GM18520 (cell line): ENCODE measurements around the gene C22orf15.
"Not testable (repeated sequence)": the region's sequence is repeated elsewhere in the genome, so short reads cannot be mapped to it uniquely, and the experiment has no call there.

ENCODE experiments used
- ATAC-seq: cut with Tn5 transposase; IDR thresholded peaks from one replicate; pipeline ENCODE4 v1.9.1; 2021; ENCODE audit not compliant: unreplicated experiment

Gene C22orf15

GRCh38 chr22:23762842-23763578 lies at the start of gene C22orf15:
Gene C22orf15 (plus strand): TSS chr22:23762990. CDS start chr22:23763307, 317 bp downstream.
- no peak for ATAC-seq

- no peak for ATAC-seq
Measured at GRCh38 chr22:23713696-23714595, 48.8 kb upstream of the C22orf15 start.

GRCh38 chr22:23714596-23715578 lies 47.9 kb upstream of the C22orf15 start:
- ATAC-seq, result no peak

GRCh38 chr22:23715806-23716375 lies 46.9 kb upstream of the C22orf15 start:
- ATAC-seq, result no peak

GRCh38 chr22:23716811-23717801 lies 45.7 kb upstream of the C22orf15 start:
- no peak for ATAC-seq

- no peak for ATAC-seq
Measured at GRCh38 chr22:23718371-23719165, 44.2 kb upstream of the C22orf15 start.

GRCh38 chr22:23720855-23721254 lies 41.9 kb upstream of the C22orf15 start:
- no peak for ATAC-seq

GRCh38 chr22:23722160-23722559 lies 40.6 kb upstream of the C22orf15 start:
- no peak for ATAC-seq

- ATAC-seq, result no peak
Measured at GRCh38 chr22:23722724-23723123, 40.1 kb upstream of the C22orf15 start.

GRCh38 chr22:23728108-23728507 lies 34.7 kb upstream of the C22orf15 start:
- ATAC-seq, result not testable (repeated sequence)

- no peak for ATAC-seq
Measured at GRCh38 chr22:23737696-23738095, 25.1 kb upstream of the C22orf15 start.

GRCh38 chr22:23742505-23743264 lies 20.1 kb upstream of the C22orf15 start:
- ATAC-seq, result no peak

GRCh38 chr22:23743303-23743705 lies 19.5 kb upstream of the C22orf15 start:
- no peak for ATAC-seq

- no peak for ATAC-seq
Measured at GRCh38 chr22:23744001-23744400, 18.8 kb upstream of the C22orf15 start.

- ATAC-seq, result no peak
Measured at GRCh38 chr22:23744485-23744884, 18.3 kb upstream of the C22orf15 start.

GRCh38 chr22:23745791-23746190 lies 17.0 kb upstream of the C22orf15 start:
- no peak for ATAC-seq

- no peak for ATAC-seq
Measured at GRCh38 chr22:23749841-23750301, 12.9 kb upstream of the C22orf15 start.

- no peak for ATAC-seq
Measured at GRCh38 chr22:23750367-23750713, 12.4 kb upstream of the C22orf15 start.
